Measurements from ENCODE around the gene EPHA2. TPM values are rescaled to one million over a fixed set of nuclear protein-coding genes. Genes with fewer than 3 reads are reported as not detected.

EPHA2 gene
- total RNA-seq, 1 donor from 2014 or later: 44.8 TPM

DNA sequence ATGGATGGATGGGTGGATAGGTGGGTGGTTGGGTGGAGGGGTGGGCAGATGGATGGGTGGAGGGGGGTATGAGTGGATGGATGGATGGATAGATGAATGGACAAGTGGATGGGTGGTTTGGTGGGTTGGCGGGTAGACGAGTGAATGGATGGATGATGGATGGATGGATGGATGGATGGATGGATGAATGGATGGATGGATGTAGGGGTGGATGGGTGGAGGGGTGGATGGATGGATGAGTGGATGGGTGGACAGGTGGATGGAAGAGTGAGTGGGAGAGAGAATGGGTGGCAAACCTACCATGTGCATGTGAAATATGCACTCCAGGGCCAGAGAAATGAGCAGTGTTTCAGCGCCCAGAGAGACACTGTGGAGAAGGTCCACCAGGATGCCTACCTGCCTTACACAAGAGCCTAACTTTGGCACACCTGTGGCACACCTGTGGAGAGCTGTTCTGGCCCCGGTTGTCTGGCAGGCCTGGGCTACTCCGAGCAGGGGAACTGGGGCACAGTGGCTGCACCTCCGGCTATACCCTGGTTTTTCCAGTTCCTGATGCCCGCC is 12.8 kb downstream of the EPHA2 start:
- Histone ChIP-seq H3K36me3 (peaks cover 12% of the 10 kb centered on the region), H3K4me1 (peaks cover 79% of the 10 kb centered on the region), H3K27ac (peak overlapping the region; percentile 84), H3K9me3 (no peaks in the 10 kb centered on the region), H3K4me3 (no peak overlapping the region), H3K27me3 (no peaks in the 10 kb centered on the region)
- DNase-seq (no peak), ATAC-seq (no peak)
- TF ChIP-seq, protein P1, sequence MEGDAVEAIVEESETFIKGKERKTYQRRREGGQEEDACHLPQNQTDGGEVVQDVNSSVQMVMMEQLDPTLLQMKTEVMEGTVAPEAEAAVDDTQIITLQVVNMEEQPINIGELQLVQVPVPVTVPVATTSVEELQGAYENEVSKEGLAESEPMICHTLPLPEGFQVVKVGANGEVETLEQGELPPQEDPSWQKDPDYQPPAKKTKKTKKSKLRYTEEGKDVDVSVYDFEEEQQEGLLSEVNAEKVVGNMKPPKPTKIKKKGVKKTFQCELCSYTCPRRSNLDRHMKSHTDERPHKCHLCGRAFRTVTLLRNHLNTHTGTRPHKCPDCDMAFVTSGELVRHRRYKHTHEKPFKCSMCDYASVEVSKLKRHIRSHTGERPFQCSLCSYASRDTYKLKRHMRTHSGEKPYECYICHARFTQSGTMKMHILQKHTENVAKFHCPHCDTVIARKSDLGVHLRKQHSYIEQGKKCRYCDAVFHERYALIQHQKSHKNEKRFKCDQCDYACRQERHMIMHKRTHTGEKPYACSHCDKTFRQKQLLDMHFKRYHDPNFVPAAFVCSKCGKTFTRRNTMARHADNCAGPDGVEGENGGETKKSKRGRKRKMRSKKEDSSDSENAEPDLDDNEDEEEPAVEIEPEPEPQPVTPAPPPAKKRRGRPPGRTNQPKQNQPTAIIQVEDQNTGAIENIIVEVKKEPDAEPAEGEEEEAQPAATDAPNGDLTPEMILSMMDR (IDR thresholded peaks at IDR 0.05): no peak
- intact Hi-C loops (cut with DNase I): no loop called here

DNA sequence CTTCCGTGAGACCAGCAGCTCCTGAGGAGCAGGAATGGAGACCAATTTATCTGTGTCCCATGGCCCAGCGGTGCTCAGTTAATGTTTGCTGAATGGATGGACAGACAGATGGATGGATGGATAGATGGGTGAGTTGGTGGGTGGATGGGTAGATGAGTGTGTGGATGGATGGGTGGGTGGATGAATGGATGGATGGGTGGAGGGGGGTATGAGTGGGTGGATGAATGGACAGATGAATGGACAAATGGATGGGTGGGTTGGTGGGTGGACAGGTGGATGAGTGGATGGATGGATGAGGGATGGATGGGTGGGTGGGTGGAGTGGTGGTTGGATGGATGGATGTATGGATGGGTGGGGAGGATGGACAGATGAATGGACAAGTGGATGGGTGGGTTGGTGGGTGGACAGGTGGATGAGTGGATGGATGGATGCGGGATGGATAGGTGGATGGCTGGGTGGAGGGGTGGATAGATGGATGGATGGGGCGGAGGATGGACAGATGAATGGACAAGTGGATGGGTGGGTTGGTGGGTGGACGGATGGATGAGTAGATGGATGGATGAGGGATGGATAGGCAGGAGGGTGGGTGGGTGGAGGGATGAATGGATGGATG is 13.4 kb downstream of the EPHA2 start:
- DNase-seq (no peak), ATAC-seq (no peak)
- Histone ChIP-seq H3K27me3 (no peaks in the 10 kb centered on the region), H3K27ac (peak overlapping the region; percentile 51), H3K9me3 (no peaks in the 10 kb centered on the region), H3K4me1 (peaks cover 77% of the 10 kb centered on the region), H3K4me3 (no peak overlapping the region), H3K36me3 (peaks cover 12% of the 10 kb centered on the region)
- TF ChIP-seq, protein P1 (IDR thresholded peaks at IDR 0.05): no peak
- intact Hi-C loops (cut with DNase I): no loop called here

DNA sequence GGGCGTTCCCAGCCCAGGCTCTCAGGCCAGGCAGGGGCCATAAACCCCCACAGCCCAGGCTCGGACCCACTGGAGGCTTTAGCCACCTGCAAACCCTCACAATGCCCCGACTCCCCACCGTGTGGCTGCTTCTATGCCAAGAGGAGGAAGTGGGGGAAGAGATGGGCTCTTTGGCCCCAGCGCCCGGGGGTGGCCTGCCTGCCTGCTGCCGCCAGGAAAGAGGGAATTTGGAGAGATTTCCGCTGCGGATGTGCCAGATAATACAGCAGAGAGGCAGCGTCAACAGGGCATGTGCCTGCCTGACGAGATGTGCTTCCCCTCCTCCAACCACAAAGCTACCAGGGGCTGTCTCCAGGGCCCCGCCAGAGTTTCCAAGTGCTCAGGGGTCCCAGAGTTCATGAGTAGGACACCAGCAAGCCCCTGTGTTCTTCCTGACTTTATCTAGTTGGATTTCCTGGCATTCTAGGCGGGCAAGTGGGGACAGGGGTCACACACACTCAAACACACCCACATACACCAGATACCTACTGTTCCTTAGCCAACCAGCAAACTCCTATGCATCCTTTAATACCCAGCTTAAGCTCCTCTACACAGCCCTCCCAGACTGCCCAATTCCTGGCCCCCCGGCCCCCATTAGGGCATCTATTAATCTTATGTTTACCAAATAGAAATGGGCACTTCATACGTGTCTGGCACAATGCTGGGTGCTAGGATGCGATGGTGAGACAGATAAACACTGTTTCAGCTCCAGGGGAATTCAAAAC is 14.1 kb downstream of the EPHA2 start:
- H3K27ac ChIP-seq: peak overlapping the region; percentile 51
- peaks cover 15% of the 10 kb centered on the region for H3K36me3 ChIP-seq
- intact Hi-C loops (cut with DNase I): no loop called here
- no peaks in the 10 kb centered on the region for H3K27me3 ChIP-seq
- DNase-seq: no peak
- H3K4me1 ChIP-seq: peaks cover 70% of the 10 kb centered on the region
- TF ChIP-seq, protein P1 (IDR thresholded peaks at IDR 0.05): no peak
- H3K4me3 ChIP-seq: no peak overlapping the region
- no peaks in the 10 kb centered on the region for H3K9me3 ChIP-seq
- ATAC-seq: no peak

DNA sequence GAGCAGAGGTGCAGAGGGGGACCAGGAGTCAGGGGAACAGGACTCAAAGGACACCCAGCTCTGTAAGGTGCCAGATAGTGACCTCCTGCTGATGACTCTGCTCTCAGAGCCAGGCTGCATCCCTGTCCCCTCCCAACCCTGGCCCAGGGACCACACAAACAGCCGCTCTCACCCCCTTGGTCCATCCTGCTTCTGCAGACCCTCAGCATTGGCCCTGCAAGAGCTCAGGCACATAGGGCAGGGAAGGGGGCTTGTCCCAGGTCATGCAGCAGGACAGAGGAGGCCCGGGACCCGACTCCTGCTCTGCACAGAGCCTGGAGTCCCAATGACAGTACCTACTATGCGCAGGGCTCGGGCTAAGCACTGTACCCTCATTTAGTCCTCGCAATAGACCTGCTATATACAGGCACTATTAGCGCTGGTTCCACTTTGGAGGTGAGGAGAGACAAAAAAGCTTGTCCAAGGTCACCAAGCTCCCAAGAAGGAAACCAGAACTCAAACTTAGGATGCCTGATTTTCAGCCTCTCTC is 15.7 kb downstream of the EPHA2 start:
- Histone ChIP-seq H3K36me3 (peaks cover 24% of the 10 kb centered on the region), H3K4me3 (no peak overlapping the region), H3K9me3 (no peaks in the 10 kb centered on the region), H3K27me3 (no peaks in the 10 kb centered on the region), H3K4me1 (peaks cover 54% of the 10 kb centered on the region), H3K27ac (no peak overlapping the region)
- TF ChIP-seq, protein P1 (IDR thresholded peaks at IDR 0.05): no peak
- DNase-seq: no peak
- intact Hi-C loops (cut with DNase I): no loop called here
- no peak for ATAC-seq

DNA sequence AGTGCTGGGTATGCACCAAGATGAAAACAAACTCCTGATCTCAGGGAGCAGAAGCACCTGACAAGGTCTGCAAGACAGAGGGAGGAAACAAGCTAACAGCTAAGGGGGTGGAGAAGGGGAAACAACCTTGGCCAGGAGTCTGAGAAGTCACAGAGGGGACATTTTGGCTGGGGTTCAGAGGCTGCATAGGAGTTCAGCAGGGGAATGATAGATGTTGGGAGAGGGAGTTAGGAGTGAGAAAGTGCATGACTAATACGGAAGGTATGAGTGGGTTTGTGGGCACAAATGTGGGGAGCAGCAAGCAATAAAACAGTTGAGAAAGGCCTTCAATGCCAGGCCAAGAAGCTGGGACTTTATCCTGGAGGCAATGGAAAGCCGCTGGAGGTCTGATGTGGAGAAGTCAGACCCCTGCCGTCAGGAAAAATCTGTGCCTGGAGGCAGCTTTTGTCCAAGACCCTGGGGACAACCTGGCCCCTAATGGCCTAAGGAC is 16.4 kb downstream of the EPHA2 start:
- peak overlapping the region; percentile 24 for H3K27ac ChIP-seq
- no peaks in the 10 kb centered on the region for H3K9me3 ChIP-seq
- H3K4me3 ChIP-seq: no peak overlapping the region
- DNase-seq (no peak), ATAC-seq (no peak)
- peaks cover 48% of the 10 kb centered on the region for H3K4me1 ChIP-seq
- intact Hi-C loops (cut with DNase I): no loop called here
- TF ChIP-seq, protein P1 (IDR thresholded peaks at IDR 0.05): no peak
- H3K36me3 ChIP-seq: peaks cover 30% of the 10 kb centered on the region
- H3K27me3 ChIP-seq: no peaks in the 10 kb centered on the region
